SH-SY5Y (cell line): ENCODE measurements around the gene YPEL2.

Experiments
- GATA2 ChIP-seq: IDR thresholded peaks from 2 replicates; pipeline ENCODE4 v1.6.1; 2011; ENCODE audit warnings: mild to moderate bottlenecking, low read depth, low read length
- GATA3 ChIP-seq: IDR thresholded peaks from 2 replicates; pipeline ENCODE4 v1.6.1; 2011; ENCODE audit warnings: low read depth, mild to moderate bottlenecking, low read length, moderate library complexity

DNA sequence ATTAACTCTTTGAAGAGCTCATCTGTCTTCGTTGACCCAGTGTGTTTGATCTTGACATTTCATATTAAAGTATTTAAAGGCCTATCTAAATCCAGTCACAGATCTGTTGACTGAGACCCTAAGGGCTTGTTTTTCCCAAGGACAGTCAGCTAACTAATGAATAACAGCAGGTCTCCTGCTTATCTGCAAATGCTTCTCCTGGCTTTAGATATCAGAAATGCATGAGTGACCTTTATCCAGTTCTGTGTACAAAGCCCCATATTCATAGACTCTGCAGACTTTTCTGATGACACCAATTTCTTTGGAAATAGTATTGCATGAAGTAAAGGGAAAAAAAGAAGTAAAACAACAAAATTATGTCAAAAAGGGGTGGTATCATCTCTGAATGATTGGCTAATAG, 70.3 kb downstream of the YPEL2 start:
- TF ChIP-seq GATA2 (peak; percentile 94), GATA3 (peak; percentile 94)
